IMR-90 (cell line): ENCODE measurements around the gene CPXM2. TPM values are rescaled to one million over a fixed set of nuclear protein-coding genes. Genes with fewer than 3 reads are reported as not detected.

Experiments
- ATAC-seq: fragments of 200-7000 bp; cut with Tn5 transposase; 2 replicates; pipeline ENCODE4 v1.9.1; 2020; ENCODE audit warnings: low read depth, mild to moderate bottlenecking, moderate library complexity
- BruUV-seq: library from RNA; stranded (reverse); fragments of 400-500 nt; replicated peaks from 2 replicates; lab custom pipeline; 2021; lab: Mats Ljungman, UMichigan
- CTCF ChIA-PET: fragments of 300-600 bp; formaldehyde crosslinking; extraction: SDS; loops from one replicate; lab custom pipeline; 2021; ENCODE audit warnings: antibody characterized with exemption; lab: Yijun Ruan, JAX
- POLR2A ChIA-PET: fragments of 300-600 bp; sonication (Branson Sonifier 250); formaldehyde crosslinking; loops from one replicate; lab custom pipeline; 2022; ENCODE audit warnings: antibody characterized with exemption; ENCODE audit not compliant: unreplicated experiment; lab: Charles Lee
- DNase-seq: peaks from one replicate; pipeline ENCODE4 v3.0.0; 2013
- H2AFZ ChIP-seq: replicated peaks from 2 replicates; pipeline ENCODE3; 2013; ENCODE audit warnings: low read length, mild to moderate bottlenecking; ENCODE audit not compliant: poor library complexity
- H2AK5ac ChIP-seq: 2 replicates; pipeline ENCODE4 v1.6.1; 2013; ENCODE audit warnings: low read depth, low read length, inconsistent platforms
- H2AK9ac ChIP-seq: replicated peaks from 2 replicates; pipeline ENCODE3; 2013; ENCODE audit warnings: mild to moderate bottlenecking, low read depth, low read length, moderate library complexity; ENCODE audit not compliant: poor library complexity
- H2BK120ac ChIP-seq: 2 replicates; pipeline ENCODE4 v1.6.1; 2013; ENCODE audit warnings: low read depth, low read length, inconsistent platforms
- H2BK15ac ChIP-seq: 3 replicates; pipeline ENCODE4 v1.6.1; 2013; ENCODE audit warnings: low read depth, low read length, inconsistent platforms
- H2BK20ac ChIP-seq: 2 replicates; pipeline ENCODE4 v1.6.1; 2013; ENCODE audit warnings: low read depth, mild to moderate bottlenecking, inconsistent platforms, low read length, moderate library complexity
- H2BK5ac ChIP-seq: 2 replicates; pipeline ENCODE4 v1.6.1; 2013; ENCODE audit warnings: mild to moderate bottlenecking, low read depth, low read length, inconsistent platforms; ENCODE audit not compliant: poor library complexity, severe bottlenecking
- H3K14ac ChIP-seq: replicated peaks from 2 replicates; pipeline ENCODE4 v1.6.1; 2013; ENCODE audit warnings: low read depth, low read length, inconsistent platforms
- H3K18ac ChIP-seq: 2 replicates; pipeline ENCODE4 v1.6.1; 2013; ENCODE audit warnings: low read depth, low read length, control low read depth
- H3K23ac ChIP-seq: 2 replicates; pipeline ENCODE4 v1.6.1; 2013; ENCODE audit warnings: low read depth, low read length, inconsistent platforms
- H3K27ac ChIP-seq: 2 replicates; pipeline ENCODE4 v1.5.1; 2013; ENCODE audit warnings: mild to moderate bottlenecking, control low read depth, low read length; ENCODE audit not compliant: insufficient read depth
- H3K27me3 ChIP-seq: 2 replicates; pipeline ENCODE4 v1.6.1; 2013; ENCODE audit warnings: low read length; ENCODE audit not compliant: control insufficient read depth, insufficient read depth
- H3K36me3 ChIP-seq: 2 replicates; pipeline ENCODE4 v1.6.1; 2013; ENCODE audit warnings: low read length, mixed read lengths; ENCODE audit not compliant: control insufficient read depth, insufficient read depth
- H3K4ac ChIP-seq: 2 replicates; pipeline ENCODE4 v1.6.1; 2013; ENCODE audit warnings: low read depth, low read length, inconsistent platforms
- H3K4me1 ChIP-seq: 2 replicates; pipeline ENCODE4 v1.6.1; 2013; ENCODE audit warnings: low read length, mixed read lengths; ENCODE audit not compliant: control insufficient read depth, insufficient read depth
- H3K4me2 ChIP-seq: 2 replicates; pipeline ENCODE4 v1.6.1; 2013; ENCODE audit warnings: low read depth, mild to moderate bottlenecking, control low read depth, low read length, moderate library complexity
- H3K4me3 ChIP-seq: 2 replicates; pipeline ENCODE4 v1.5.1; 2013; ENCODE audit warnings: low read depth, mild to moderate bottlenecking, control low read depth, low read length, moderate library complexity; ENCODE audit not compliant: insufficient read depth
- H3K56ac ChIP-seq: 2 replicates; pipeline ENCODE4 v1.6.1; 2013; ENCODE audit warnings: low read length, inconsistent platforms; ENCODE audit not compliant: insufficient read depth; ENCODE audit errors: extremely low read depth
- H3K79me1 ChIP-seq, 2 experiments: 2 replicates each; pipeline ENCODE4 v1.6.1; 2013; ENCODE audit warnings: low read length in 2 of 2, inconsistent platforms in 1 of 2, low read depth in 1 of 2
- H3K9ac ChIP-seq: 2 replicates; pipeline ENCODE4 v1.6.1; 2013; ENCODE audit warnings: low read depth, low read length, control low read depth
- H3K9me1 ChIP-seq: 2 replicates; pipeline ENCODE4 v1.6.1; 2013; ENCODE audit warnings: low read length, inconsistent platforms; ENCODE audit not compliant: insufficient read depth
- H3K9me3 ChIP-seq: 2 replicates; pipeline ENCODE4 v1.6.1; 2013; ENCODE audit warnings: low read length; ENCODE audit not compliant: control insufficient read depth, insufficient read depth
- H4K20me1 ChIP-seq: 2 replicates; pipeline ENCODE4 v1.6.1; 2013; ENCODE audit warnings: low read length, inconsistent platforms; ENCODE audit not compliant: insufficient read depth
- H4K5ac ChIP-seq: 2 replicates; pipeline ENCODE4 v1.6.1; 2013; ENCODE audit warnings: mild to moderate bottlenecking, low read depth, low read length, control low read depth
- H4K8ac ChIP-seq, 2 experiments: 2 replicates each; pipeline ENCODE4 v1.6.1; 2013; ENCODE audit warnings: low read depth in 2 of 2, low read length in 2 of 2, control low read depth in 1 of 2, inconsistent platforms in 1 of 2
- H4K91ac ChIP-seq: 2 replicates; pipeline ENCODE4 v1.6.1; 2013; ENCODE audit warnings: low read depth, low read length, inconsistent platforms; ENCODE audit not compliant: insufficient read depth
- BHLHE40 ChIP-seq: fragments of 150-350 bp; IDR thresholded peaks from 2 replicates; pipeline ENCODE4 v1.6.1; 2016; ENCODE audit warnings: mild to moderate bottlenecking, low read depth, low read length
- CEBPB ChIP-seq: IDR thresholded peaks from 2 replicates; pipeline ENCODE4 v1.6.1; 2012; ENCODE audit warnings: low read depth, low read length, improper control_type of control experiment
- CHD1 ChIP-seq: IDR thresholded peaks from 2 replicates; pipeline ENCODE4 v1.6.1; 2012; ENCODE audit warnings: low read depth, low read length, improper control_type of control experiment
- FOS ChIP-seq: fragments of 150-350 bp; IDR thresholded peaks from 2 replicates; pipeline ENCODE4 v1.6.1; 2016; ENCODE audit warnings: low read depth, low read length
- MAFK ChIP-seq: IDR thresholded peaks from 2 replicates; pipeline ENCODE4 v1.6.1; 2012; ENCODE audit warnings: low read depth, low read length, improper control_type of control experiment
- MAZ ChIP-seq: IDR thresholded peaks from 2 replicates; pipeline ENCODE4 v1.6.1; 2012; ENCODE audit warnings: low read depth, mild to moderate bottlenecking, low read length, improper control_type of control experiment, moderate library complexity, borderline replicate concordance
- MXI1 ChIP-seq: IDR thresholded peaks from 2 replicates; pipeline ENCODE4 v1.6.1; 2012; ENCODE audit warnings: low read depth, mild to moderate bottlenecking, low read length, moderate library complexity, borderline replicate concordance
- NFE2L2 ChIP-seq: fragments of 150-350 bp; IDR thresholded peaks from 2 replicates; pipeline ENCODE4 v1.6.1; 2016; ENCODE audit warnings: low read depth, mild to moderate bottlenecking, low read length
- POLR2A ChIP-seq: IDR thresholded peaks from 2 replicates; pipeline ENCODE4 v1.6.1; 2012; ENCODE audit warnings: mild to moderate bottlenecking, low read depth, low read length
- RAD21 ChIP-seq: IDR thresholded peaks from 2 replicates; pipeline ENCODE4 v1.6.1; 2012; ENCODE audit warnings: low read length, improper control_type of control experiment
- RFX5 ChIP-seq: IDR thresholded peaks from 2 replicates; pipeline ENCODE4 v1.8.0; 2012; ENCODE audit warnings: low read depth, mild to moderate bottlenecking, low read length, moderate library complexity
- SMC3 ChIP-seq: fragments of 150-350 bp; IDR thresholded peaks from 2 replicates; pipeline ENCODE4 v1.6.1; 2016; ENCODE audit warnings: low read depth, mild to moderate bottlenecking, antibody characterized with exemption, low read length, moderate library complexity
- WGBS, 2 experiments: methylation state at CpG; one replicate each; pipeline versions ENCODE4 v1.1.5 to v1.1.7; 2013; ENCODE audit warnings: missing lambda C conversion rate in 2 of 2; ENCODE audit not compliant: insufficient read length in 1 of 2; ENCODE audit errors: extremely low coverage in 2 of 2; 5-methylcytosine and 5-hydroxymethylcytosine counted together
- dilution Hi-C: fragments of 300-500 bp; cut with HindIII; formaldehyde crosslinking; loops from one replicate; pipeline ENCODE4 v1.14.3; 2018; ENCODE audit warnings: low sequenced_read_pairs; ENCODE audit not compliant: unreplicated experiment
- in situ Hi-C: fragments of 300-500 bp; cut with MboI; formaldehyde crosslinking; loops from 3 replicates; pipeline ENCODE4 v1.14.3; 2019; ENCODE audit warnings: low sequenced_read_pairs, inconsistent platforms, mixed read lengths
- intact Hi-C: fragments of 100-400 bp; cut with micrococcal nuclease; formaldehyde crosslinking; loops from 2 replicates; pipeline ENCODE4 v1.10.0; 2022
- polyA plus RNA-seq, 3 experiments: library from polyadenylated mRNA; depleted of rRNA; stranded (reverse); fragments of >200 nt; gene quantifications; 2 replicates each; pipeline ENCODE4 v1.2.3, GENCODE V29; 2012; ENCODE audit warnings: low replicate concordance in 1 of 3
- total RNA-seq: library from RNA; depleted of rRNA; stranded (reverse); fragments of >200 nt; gene quantifications from 2 replicates; pipeline ENCODE4 v1.2.3, GENCODE V29; 2012
- TF ChIP-seq, protein P1 (sequence below): conservative IDR thresholded peaks from 2 replicates; pipeline ENCODE4 v1.5.1; 2012; ENCODE audit warnings: mild to moderate bottlenecking, low read depth, low read length, improper control_type of control experiment
- TF ChIP-seq, protein P2 (sequence below): fragments of 150-350 bp; IDR thresholded peaks from 2 replicates; pipeline ENCODE4 v1.6.1; 2017; ENCODE audit warnings: mild to moderate bottlenecking, antibody characterized with exemption, low read length, low read depth
- TF ChIP-seq, protein P3 (sequence below): fragments of 150-350 bp; IDR thresholded peaks from 2 replicates; pipeline ENCODE4 v1.6.1; 2016; ENCODE audit warnings: low read depth, mild to moderate bottlenecking, low read length, moderate library complexity, borderline replicate concordance

The CPXM2 gene
- total and polyA plus RNA-seq, 2 of the 4 experiments (the other 2 are of a cell fraction) = not detected

DNA sequence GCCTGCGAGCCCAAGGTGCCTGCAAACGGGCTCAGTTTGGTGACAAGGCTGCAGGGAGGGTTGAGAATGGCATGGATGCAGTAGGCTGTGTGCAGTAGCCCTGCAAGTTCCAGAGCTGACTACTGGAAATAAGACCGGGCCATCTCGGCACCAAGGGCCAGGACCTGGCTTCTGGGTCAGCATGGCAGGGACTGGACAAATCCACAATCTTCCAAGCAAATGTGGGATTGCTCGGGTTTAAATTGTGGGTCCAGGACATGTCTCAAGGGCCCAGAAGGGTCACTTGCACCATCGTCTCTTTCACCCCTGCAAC is 147.4 kb downstream of the CPXM2 start:
- no peaks in the 10 kb centered on the region for H3K9me1 ChIP-seq
- WGBS, 2 experiments = 0% methylated on average over 2 of the region's 6 CpGs; no CpG with 5 or more reads in 1 of the 2 experiments
- POLR2A ChIA-PET = no interaction called here

More for the DNA sequence above, 147.4 kb downstream of the CPXM2 start:
- Histone ChIP-seq H3K56ac (no peak overlapping the region), H2AFZ (no peak overlapping the region), H3K9ac (no peak overlapping the region), H3K4me1 (no peaks in the 10 kb centered on the region), H3K23ac (no peak overlapping the region), H2AK5ac (no peak overlapping the region), H2BK120ac (no peak overlapping the region), H3K27me3 (no peaks in the 10 kb centered on the region), H3K36me3 (no peaks in the 10 kb centered on the region), H2BK15ac (no peak overlapping the region), H4K8ac (no peak overlapping the region), H2AK9ac (no peak overlapping the region), H2BK20ac (no peak overlapping the region), H3K4me3 (no peak overlapping the region), H3K9me3 (peaks cover 45% of the 10 kb centered on the region), H3K4ac (no peak overlapping the region), H4K5ac (no peak overlapping the region), H3K27ac (no peak overlapping the region), H4K20me1 (no peaks in the 10 kb centered on the region), H3K14ac (no peak overlapping the region), H3K79me1 (no peaks in the 10 kb centered on the region), H3K18ac (no peak overlapping the region), H3K4me2 (no peak overlapping the region), H2BK5ac (no peak overlapping the region), H4K91ac (no peak overlapping the region)
- BruUV-seq = no TSS peak
- DNase-seq (no peak), ATAC-seq (no peak)
- intact Hi-C loops (no loop called here), in situ Hi-C loops (no loop called here), dilution Hi-C loops (no loop called here)
- TF ChIP-seq NFE2L2 (no peak), RFX5 (no peak), RAD21 (no peak), CEBPB (no peak), MAZ (no peak), POLR2A (no peak), MAFK (no peak), MXI1 (no peak), SMC3 (no peak), CHD1 (no peak), BHLHE40 (no peak), FOS (no peak)
- TF ChIP-seq, protein P1, sequence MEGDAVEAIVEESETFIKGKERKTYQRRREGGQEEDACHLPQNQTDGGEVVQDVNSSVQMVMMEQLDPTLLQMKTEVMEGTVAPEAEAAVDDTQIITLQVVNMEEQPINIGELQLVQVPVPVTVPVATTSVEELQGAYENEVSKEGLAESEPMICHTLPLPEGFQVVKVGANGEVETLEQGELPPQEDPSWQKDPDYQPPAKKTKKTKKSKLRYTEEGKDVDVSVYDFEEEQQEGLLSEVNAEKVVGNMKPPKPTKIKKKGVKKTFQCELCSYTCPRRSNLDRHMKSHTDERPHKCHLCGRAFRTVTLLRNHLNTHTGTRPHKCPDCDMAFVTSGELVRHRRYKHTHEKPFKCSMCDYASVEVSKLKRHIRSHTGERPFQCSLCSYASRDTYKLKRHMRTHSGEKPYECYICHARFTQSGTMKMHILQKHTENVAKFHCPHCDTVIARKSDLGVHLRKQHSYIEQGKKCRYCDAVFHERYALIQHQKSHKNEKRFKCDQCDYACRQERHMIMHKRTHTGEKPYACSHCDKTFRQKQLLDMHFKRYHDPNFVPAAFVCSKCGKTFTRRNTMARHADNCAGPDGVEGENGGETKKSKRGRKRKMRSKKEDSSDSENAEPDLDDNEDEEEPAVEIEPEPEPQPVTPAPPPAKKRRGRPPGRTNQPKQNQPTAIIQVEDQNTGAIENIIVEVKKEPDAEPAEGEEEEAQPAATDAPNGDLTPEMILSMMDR = no peak
- TF ChIP-seq, protein P2, sequence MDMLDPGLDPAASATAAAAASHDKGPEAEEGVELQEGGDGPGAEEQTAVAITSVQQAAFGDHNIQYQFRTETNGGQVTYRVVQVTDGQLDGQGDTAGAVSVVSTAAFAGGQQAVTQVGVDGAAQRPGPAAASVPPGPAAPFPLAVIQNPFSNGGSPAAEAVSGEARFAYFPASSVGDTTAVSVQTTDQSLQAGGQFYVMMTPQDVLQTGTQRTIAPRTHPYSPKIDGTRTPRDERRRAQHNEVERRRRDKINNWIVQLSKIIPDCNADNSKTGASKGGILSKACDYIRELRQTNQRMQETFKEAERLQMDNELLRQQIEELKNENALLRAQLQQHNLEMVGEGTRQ = no peak
- TF ChIP-seq, protein P3, sequence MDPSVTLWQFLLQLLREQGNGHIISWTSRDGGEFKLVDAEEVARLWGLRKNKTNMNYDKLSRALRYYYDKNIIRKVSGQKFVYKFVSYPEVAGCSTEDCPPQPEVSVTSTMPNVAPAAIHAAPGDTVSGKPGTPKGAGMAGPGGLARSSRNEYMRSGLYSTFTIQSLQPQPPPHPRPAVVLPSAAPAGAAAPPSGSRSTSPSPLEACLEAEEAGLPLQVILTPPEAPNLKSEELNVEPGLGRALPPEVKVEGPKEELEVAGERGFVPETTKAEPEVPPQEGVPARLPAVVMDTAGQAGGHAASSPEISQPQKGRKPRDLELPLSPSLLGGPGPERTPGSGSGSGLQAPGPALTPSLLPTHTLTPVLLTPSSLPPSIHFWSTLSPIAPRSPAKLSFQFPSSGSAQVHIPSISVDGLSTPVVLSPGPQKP = no peak
- CTCF ChIA-PET = no interaction called here
